ENCODE measurements around the gene DNAJB2.

DNA sequence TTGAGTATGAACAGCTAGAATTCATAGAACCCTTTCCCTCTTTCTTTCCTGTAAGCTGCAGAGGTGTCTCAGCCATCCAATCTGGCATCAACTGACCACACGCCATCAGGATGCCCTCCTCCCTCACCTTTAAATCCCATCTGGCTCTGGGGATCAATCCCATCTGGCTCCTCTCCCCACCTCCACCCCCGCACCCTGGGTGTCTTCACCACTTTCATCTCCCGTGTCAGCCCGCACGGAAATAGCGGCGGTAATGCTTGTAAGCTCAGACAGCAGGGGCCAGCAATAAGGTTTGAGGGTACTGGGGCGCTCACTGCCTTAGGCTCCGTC is 26.6 kb upstream of the DNAJB2 start:
- no peak for TF ChIP-seq CTCF (IDR thresholded peaks at IDR 0.05)
- TF ChIP-seq POLR2A (IDR thresholded peaks at IDR 0.05), result no peak

All from prostate gland (tissue), 2 donors.